Activated CD8-positive, alpha-beta memory T cell treated with anti-CD3 and anti-CD28 coated beads, Interleukin-2, amount 50 U/mL, for 4 hours (primary cell): ENCODE data around the gene MRS2.
A peak's percentile ranks its signal among the peaks of the same experiment; 100 is the strongest.
"Not testable (repeated sequence)": the region's sequence is repeated elsewhere in the genome, so short reads cannot be mapped to it uniquely, and the experiment has no call there.

ENCODE experiments used
- DNase-seq: peaks from one replicate; pipeline ENCODE4 v3.0.0-alpha.2; 2020

The MRS2 gene, protein sequence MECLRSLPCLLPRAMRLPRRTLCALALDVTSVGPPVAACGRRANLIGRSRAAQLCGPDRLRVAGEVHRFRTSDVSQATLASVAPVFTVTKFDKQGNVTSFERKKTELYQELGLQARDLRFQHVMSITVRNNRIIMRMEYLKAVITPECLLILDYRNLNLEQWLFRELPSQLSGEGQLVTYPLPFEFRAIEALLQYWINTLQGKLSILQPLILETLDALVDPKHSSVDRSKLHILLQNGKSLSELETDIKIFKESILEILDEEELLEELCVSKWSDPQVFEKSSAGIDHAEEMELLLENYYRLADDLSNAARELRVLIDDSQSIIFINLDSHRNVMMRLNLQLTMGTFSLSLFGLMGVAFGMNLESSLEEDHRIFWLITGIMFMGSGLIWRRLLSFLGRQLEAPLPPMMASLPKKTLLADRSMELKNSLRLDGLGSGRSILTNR

DNA sequence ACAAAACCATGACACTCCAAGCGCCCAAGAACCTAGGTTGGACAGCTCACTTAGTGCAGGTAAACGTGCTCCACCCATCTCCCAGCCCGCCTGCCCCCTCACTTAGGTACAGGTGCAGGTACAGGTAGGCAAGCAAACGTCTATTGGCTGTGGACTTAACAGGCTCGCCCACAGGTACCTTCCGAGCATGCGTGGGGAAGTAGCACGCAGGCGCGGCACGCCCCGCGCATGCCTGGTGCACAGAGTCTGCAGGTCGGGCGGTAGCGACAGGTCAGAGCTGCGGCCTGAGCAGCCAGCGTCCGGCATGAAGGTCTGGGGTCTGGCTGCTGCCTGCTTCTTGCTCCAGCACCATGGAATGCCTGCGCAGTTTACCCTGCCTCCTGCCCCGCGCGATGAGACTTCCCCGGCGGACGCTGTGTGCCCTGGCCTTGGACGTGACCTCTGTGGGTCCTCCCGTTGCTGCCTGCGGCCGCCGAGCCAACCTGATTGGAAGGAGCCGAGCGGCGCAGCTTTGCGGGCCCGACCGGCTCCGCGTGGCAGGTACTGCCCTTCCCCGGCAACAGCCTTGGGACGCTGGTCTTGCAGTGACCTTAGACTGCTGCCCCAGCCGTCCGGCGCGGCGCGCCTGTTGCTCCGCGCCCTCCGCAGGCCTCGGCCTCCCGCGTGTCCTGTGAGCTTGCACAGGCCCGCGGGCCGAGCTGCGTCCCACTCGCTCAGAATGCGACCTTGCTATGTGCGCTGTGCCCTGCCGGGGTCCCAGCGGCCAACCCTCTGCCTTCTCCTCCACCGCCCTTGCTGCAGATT is at the start of gene MRS2:
MRS2 (plus strand) TSS at position 240 of the 804 bp plus-strand sequence; CDS start at position 351, 111 bp downstream.
- peak; percentile 75 for DNase-seq

DNA sequence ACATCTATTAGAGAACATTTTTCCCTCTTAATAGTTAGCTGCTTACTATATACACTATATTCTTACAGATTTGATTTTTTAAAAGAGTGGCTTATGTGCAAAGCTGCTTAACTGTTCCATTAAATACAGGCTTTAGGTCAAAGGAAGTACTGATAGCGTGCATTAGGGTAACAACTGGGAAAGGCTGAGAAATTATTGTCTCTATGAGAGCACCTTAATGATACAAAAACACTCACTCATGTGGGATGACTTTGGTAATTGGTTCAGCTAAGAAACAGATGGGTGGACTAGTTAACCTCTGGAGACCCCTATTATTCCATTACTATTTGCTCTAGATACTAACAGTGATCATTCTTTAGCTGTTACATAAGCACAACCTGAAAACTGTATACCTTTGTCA is 48.9 kb upstream of the MRS2 start:
- no peak for DNase-seq

DNA sequence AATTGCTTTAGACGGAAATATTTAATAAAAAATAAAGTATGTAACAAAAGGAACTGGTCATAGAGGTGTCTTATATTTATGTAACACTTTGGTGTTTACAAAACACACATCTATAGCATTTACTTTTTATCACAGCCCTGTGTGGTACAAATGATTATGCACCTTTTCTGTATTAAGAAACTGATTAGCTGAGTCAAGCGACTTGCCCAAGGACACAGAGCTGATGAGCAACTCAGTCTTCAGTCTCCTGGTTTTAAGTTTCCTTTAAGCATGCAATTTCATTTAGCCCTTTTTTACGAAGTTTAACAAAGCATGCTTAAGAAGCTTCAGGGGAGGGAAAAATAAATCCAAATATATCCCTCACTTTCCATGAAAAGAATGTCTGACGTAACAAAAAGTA is 47.3 kb upstream of the MRS2 start:
- no peak for DNase-seq

DNA sequence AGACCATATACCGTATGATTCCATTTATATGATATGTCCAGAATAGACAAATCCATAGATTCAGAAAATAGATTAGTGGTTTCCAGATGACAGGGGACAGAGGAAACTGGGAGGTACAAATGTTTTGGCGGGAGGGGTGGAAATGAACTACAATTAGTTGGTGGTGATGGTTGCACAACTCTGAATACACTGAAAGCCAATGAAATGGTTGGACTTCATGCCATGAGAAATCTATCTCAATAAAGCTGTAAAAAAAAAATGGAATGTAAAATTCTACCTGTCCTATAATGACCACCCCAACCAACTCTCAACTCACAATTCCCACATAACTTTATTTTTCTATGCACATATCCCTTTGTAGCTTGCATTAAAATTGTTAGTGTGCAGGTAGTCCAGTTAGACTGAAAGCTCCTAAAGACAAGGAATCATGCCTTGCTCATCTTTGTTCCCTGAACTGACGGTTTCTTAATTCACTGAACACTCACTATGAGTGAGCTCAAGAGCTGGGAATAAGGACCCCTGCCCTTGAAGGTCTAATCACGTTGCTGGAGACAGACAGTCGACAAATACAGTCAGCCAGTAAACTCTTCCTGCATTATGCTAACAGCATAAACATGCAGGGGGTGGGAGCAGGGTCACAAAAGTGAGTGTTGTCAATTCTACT is 46.3 kb upstream of the MRS2 start:
- DNase-seq = no peak

DNA sequence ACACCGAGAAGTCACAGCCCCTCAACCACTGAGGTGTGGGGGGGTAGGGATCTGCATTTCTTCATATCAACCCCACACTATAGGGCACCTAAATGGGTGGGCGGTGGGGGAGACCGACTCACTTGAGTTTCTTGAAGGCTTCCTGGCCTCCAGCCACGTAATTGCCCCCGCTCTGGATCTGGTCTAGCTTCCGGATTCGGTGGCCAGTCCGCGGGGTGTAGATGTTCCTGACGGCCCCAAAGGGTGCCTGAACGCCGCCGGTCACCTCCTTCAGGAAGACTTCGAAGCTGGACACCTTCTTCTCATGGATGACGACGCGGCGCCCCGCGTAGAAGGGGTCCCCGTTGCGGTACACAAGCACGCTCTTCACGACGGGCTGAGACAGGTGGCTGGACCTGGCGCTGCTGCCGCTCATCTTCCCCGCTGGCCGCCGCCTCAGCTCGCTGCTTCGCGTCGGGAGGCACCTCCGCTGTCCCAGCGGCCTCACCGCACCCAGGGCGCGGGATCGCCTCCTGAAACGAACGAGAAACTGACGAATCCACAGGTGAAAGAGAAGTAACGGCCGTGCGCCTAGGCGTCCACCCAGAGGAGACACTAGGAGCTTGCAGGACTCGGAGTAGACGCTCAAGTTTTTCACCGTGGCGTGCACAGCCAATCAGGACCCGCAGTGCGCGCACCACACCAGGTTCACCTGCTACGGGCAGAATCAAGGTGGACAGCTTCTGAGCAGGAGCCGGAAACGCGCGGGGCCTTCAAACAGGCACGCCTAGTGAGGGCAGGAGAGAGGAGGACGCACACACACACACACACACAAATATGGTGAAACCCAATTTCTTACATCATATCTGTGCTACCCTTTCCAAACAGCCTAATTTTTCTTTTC is 45.2 kb upstream of the MRS2 start, which contains the start of gene DCDC2:
DCDC2 (minus strand) TSS at position 724 of the 883 bp plus-strand sequence; CDS start at position 415, 309 bp downstream.
- peak; percentile 26 for DNase-seq

DNA sequence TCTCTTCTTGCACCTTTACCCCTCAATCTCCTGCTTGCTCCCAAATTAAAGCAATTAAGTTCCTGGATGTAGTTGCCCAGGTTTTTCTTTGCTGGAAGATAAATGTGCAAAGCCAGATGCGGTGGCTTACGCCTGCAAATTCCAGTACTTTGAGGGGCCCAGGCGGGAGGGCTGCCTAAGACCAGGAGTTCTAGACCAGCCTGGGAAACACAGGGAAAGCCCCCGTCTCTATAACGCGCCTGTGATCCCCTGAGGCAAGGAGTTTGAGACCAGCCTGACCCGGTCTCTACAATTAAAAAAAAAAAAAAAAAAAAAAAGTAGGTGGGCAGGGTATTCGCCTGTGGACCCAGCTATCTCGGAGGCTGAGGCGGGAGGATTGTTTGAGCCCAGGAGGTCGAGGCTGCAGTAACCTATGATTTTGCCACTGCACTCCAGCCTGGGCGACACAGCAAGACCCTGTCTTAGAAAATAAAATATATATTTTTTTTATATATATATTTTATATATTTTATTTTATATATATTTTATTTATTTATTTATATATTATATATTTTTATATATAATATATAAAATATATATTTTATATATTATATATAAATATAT is 44.4 kb upstream of the MRS2 start:
- DNase-seq = no peak

DNA sequence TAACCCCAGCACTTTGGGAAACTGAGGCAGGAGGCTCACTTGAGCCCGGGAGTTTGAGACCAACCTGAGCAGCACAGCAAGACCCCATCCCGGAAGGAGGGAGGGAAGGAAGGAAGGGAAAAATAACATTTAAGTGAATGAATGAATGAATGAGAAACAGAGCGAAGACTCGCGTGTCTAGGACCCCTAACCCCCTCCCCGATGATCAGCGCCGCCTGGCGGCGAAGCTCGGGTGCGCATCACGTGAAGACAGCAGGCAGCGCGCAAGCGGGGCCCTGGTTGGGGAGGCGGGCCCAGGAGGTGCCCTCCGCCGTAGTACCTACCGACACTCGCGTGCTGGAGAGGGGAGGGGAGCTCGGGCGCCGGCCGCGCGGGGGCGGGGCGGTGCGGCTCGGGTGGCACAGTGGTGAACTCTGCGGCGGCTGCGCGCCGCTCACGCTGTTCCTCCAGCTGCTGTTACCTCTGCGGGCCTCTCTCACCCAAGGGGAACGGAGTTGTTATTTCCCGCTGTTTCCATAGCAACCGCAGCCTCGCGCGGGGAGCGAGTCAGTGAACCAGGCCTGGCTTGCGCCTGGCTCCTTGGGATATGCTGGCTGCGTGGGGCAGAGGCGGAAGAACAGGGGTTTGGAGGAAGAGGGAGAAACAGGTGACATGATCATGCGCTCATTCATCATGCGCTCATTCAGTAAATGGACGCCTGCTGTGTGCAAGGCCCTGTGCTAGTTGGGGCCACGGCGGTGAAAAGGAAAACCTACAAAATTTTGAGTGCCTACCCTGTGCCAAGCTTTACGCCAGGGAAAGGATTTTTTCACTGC is 42.9 kb upstream of the MRS2 start:
- peak; percentile 76 for DNase-seq

DNA sequence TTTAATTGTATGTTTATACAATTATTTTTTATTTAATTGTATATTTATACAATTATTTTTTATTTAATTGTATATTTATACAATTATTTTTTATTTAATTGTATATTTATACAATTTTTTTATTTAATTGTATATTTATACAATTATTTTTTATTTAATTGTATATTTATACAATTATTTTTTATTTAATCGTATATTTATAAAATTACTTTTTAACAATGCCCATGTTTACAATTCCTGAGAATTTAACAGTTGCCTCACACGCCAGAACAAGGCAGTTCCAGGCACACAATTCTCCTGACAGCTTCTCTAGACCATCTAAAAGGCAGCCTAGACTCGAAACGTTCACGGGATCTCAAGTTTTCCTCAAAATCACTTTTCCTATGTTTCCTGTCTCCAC is 40.4 kb upstream of the MRS2 start:
- not testable (repeated sequence) for DNase-seq

DNA sequence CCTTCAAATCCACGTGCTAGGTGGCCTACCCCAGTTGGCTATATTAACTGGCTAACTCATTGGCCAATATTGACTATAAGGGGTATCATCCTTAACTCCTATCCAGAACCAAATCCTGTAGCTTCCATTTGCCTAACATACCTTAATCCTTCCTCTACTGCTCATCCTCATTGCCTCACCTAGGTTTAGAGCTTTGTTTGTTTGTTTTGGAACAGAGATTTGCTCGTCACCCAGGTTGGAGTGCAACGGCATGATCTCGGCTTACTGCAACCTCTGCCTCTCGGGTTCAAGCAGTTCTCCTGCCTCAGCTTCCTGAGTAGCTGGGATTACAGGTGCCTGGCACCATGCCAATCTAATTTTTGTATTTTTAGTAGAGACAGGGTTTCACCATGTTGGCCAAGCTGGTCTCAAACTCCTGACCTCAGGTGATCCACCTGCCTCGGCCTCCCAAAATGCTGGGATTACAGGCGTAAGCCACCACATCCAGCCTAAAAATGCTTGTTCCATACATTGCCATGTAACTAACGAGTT is 37.6 kb upstream of the MRS2 start:
- not testable (repeated sequence) for DNase-seq

DNA sequence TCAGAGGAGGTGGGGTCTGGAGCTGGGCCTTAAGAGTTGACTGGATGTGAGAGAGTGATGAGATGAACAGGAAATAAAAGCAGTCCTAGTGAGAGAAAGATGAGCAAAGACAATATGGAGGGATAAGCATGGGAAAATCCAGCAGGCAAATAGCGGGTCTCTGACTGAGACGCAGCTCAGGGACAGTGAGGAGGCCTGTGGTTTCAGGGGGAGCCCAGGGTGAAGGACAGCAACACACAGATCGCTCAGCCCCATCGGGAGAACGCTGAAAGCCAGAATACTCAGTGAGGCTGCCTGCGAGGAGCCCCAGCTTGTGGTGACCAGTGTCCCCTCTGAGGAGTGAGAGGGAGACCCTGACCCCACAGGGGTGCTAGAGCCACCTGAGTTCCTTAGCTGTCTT is 28.1 kb upstream of the MRS2 start:
- DNase-seq = no peak

DNA sequence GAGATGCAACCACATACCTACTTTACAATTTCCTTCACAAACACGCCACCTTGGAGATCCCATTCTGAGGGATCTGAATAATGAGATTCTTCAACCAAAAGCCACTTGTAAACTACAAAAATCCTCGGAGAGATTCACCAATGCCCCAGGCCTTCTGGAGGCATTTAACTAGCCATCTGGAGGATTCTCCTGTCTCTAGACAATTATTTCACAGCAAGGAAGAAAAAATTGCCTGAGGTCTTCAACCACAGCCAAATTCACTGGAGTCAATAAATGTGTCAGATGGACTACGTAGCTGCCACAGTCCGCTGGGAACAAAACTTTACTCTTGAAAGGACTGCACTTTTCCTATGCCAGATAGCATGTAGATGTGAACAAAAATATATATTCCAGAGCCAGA is 25.9 kb upstream of the MRS2 start:
- DNase-seq = no peak

DNA sequence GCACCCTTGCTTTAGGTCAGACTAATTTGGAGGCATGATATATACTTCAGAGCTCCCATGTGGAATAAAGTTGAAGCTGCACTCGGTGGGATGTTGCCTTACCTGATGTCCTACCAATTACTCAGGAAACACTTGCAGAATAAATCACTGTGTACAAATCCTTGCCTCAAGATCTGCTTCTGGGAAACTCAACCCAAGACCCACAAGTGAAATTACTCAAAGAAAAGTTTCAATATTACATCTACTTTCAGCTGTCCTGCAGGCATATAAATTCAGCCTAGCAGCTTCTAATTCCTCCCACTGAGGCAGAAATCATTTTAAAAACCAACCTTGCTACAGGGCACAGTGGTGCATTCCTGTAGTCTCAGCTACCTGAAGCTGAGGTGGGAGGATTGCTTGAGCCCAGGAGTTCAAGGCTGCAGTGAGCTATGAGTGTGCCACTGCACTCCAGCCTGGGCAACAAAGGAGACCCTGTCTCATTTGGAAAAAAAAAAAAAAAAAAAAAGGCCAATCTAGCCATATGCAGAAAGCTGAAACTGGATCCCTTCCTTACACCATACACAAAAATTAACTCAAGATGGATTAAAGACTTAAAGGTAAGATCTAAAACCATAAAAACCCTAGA is 24.2 kb upstream of the MRS2 start:
- no peak for DNase-seq

DNA sequence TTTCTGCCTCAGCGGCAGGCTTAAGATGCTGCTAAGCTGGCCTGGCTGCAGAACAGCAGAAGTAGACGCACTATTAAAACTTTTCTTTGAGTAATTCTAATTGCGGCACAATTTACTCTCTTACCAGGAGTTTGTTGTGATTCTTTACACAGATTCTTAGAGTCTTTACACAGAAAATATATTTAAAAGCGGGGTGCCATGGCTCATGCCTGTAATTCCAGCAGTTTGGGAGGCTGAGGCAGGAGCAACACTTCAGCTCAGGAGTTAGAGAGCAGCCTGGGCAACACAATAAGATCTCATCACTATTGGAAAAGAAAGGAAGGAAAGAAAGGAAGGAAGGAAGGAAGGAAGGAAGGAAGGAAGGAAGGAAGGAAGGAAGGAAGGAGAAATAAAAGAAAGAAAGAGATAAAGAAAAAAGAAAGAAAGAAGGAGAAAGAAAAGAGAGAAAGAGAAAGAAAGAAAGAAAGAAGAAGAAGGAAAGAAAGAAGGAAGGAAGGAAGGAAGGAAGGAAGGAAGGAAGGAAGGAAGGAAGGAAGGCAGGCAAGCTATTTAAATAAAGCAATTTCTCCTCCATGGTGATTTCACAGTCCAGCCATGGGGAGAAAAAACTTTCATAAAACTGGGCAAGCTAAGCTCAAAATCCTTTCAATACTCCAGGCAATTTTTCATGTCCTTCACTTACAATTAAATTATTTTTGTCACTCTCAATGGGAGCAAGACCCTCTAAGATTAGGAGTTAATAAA is 21.1 kb upstream of the MRS2 start:
- no peak for DNase-seq

DNA sequence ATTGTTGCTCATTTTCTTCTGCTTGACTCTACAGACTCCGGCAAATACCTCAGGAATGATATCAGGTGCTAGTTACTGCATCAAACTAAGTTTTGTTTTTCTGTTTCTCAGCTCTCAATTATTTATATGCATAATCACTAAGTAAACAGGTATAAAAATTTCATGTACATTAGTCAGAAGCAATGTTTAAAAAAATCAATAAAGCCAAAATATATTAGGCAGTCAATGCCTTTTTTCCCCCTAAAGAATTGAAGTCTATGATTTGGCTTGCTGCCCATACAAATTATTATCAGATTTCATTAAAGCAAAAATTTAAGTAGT is 20.6 kb upstream of the MRS2 start:
- no peak for DNase-seq

DNA sequence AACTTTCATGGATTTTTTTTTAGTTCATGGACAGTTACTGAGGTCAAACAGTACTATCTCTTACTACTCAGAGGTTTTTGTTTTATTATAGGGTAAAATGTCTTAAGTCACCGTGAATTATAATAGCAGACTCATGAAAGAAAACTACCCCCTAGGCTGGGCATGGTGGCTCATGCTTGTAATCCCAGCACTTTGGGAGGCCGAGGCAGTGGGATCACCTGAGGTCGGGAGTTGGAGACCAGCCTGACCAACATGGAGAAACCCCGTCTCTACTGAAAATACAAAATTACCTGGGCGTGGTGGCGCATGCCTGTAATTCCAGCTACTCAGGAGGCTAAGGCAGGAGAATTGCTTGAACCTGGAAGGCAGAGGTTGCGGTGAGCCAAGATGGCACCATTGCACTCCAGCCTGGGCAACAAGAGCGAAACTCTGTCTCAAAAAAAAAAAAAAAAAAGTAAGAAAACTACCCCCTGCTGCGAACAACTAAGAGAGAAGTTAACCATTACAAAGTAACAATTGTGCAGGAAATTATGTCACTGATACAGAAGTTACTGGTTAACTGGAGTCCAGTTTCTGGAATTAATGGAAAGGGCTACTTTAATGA is 19.7 kb upstream of the MRS2 start:
- DNase-seq = not testable (repeated sequence)

DNA sequence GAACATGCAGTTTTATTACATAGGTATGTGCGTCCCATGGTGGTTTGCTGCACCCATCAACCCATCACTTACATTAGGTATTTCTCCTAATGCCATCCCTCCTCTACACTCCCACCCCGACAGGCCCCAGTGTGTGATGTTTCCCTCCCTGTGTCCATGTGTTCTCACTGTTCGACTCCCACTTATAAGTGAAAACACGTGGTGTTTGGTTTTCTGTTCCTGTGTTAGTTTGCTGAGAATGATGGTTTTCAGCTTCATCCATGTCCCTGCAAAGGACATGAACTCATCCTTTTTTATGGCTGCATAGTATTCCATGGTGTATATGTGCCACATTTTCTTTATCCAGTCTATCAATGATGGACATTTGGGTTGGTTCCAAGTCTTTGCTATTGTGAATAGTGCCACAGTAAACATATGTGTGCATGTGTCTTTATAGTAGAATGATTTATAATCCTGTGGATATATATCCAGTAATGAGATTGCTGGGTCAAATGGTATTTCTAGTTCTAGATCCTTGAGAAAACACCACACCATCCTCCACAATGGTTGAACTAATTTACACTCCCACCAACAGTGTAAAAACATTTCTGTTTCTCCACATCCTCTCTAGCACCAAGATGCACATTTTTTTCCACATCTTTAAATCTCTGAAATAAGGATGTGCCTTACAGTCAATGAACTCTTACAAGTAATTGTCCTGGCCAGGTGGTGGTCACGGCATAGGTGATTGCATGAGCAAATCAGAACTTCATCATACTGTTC is 18.2 kb upstream of the MRS2 start:
- DNase-seq = not testable (repeated sequence)

DNA sequence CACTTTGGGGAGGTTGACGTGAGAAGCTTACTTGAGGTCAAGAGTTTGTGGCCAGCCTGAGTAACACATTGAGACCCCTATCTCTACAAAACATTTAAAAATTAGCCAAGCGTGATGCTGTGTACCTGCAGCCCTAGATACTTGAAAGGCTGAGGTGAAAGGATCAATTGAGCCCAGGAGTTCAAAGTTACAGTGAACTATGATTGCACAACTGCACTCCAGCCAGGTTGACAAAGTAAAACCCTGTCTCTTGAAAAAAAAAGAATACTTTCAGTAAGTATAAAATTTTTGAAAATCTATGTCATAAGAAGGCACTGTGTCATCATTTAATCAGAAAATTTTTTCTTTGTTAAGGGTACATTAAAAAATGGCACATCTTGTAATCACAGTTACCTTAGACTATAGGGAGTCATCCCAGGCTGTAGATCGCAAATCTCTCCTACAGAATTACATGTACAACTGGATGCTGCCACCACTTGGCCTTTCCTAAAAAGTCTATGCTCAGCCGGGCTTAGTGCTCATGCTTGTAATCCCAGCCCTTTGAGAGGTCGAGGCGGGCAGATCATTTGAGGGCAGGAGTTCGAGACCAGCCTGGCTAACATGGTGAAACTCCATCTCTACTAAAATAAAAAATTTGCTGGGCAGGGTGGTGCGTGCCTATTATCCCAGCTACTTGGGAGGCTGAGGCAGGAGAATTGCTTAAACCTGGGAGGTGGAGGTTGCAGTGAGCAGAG is 17.0 kb upstream of the MRS2 start:
- DNase-seq = no peak

DNA sequence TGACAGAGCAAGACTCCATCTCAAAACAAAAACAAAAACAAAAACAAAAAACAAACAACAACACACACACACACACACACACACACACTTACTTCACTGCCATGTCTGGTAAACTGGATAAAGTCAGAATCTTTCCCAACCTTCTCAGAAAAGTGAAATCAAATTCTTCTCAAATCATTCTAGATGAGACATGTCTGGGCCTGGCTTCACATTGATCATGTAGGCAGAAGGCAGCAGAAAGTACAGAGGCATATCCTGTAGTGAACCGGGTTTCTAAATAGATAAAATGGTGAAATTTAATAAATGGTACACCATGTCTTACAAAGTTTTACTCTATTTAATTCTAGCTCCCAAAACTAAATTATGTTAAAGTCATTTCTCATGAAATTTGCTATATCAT is 14.9 kb upstream of the MRS2 start:
- no peak for DNase-seq
